ENCODE measurements around the gene UBAC2.

Gene UBAC2

GRCh38 chr13:99281811-99282263 is 81.2 kb downstream of the UBAC2 start:
- no peak for DNase-seq
- in situ Hi-C loops (cut with MboI; ENCODE audit: low pct_unique_long_range_greater_than_20kb, low sequenced_read_pairs) = no loop called here

GRCh38 chr13:99282264-99283231 is 81.9 kb downstream of the UBAC2 start:
- no peak for DNase-seq
- in situ Hi-C loops (cut with MboI; ENCODE audit: low pct_unique_long_range_greater_than_20kb, low sequenced_read_pairs) = no loop called here

GRCh38 chr13:99285432-99286182 is 85.0 kb downstream of the UBAC2 start:
- in situ Hi-C loops (cut with MboI; ENCODE audit: low pct_unique_long_range_greater_than_20kb, low sequenced_read_pairs) = no loop called here
- DNase-seq = no peak

- in situ Hi-C loops (cut with MboI; ENCODE audit: low pct_unique_long_range_greater_than_20kb, low sequenced_read_pairs) = no loop called here
- DNase-seq = no peak
These were observed 86.9 kb downstream of the UBAC2 start for GRCh38 chr13:99287551-99287950.

GRCh38 chr13:99288089-99288488 is 87.4 kb downstream of the UBAC2 start:
- in situ Hi-C loops (cut with MboI; ENCODE audit: low pct_unique_long_range_greater_than_20kb, low sequenced_read_pairs) = no loop called here
- peak; percentile 28 for DNase-seq

- DNase-seq = no peak
- in situ Hi-C loops (cut with MboI; ENCODE audit: low pct_unique_long_range_greater_than_20kb, low sequenced_read_pairs) = no loop called here
These were observed 88.6 kb downstream of the UBAC2 start for GRCh38 chr13:99289271-99289670.

- in situ Hi-C loops (cut with MboI; ENCODE audit: low pct_unique_long_range_greater_than_20kb, low sequenced_read_pairs) = no loop called here
- DNase-seq = no peak
These were observed 89.2 kb downstream of the UBAC2 start for GRCh38 chr13:99289674-99290337.

GRCh38 chr13:99290894-99291293 is 90.2 kb downstream of the UBAC2 start:
- in situ Hi-C loops (cut with MboI; ENCODE audit: low pct_unique_long_range_greater_than_20kb, low sequenced_read_pairs) = no loop called here
- no peak for DNase-seq

- in situ Hi-C loops (cut with MboI; ENCODE audit: low pct_unique_long_range_greater_than_20kb, low sequenced_read_pairs) = no loop called here
- DNase-seq = no peak
These were observed 92.5 kb downstream of the UBAC2 start for GRCh38 chr13:99293178-99293577.

- in situ Hi-C loops (cut with MboI; ENCODE audit: low pct_unique_long_range_greater_than_20kb, low sequenced_read_pairs) = no loop called here
- DNase-seq = no peak
These were observed 93.5 kb downstream of the UBAC2 start for GRCh38 chr13:99294198-99294597.

- no peak for DNase-seq
- in situ Hi-C loops (cut with MboI; ENCODE audit: low pct_unique_long_range_greater_than_20kb, low sequenced_read_pairs) = no loop called here
These were observed 94.3 kb downstream of the UBAC2 start for GRCh38 chr13:99294958-99295357.

GRCh38 chr13:99295488-99296252 is 95.0 kb downstream of the UBAC2 start:
- in situ Hi-C loops (cut with MboI; ENCODE audit: low pct_unique_long_range_greater_than_20kb, low sequenced_read_pairs) = no loop called here
- DNase-seq = no peak

- no peak for DNase-seq
- in situ Hi-C loops (cut with MboI; ENCODE audit: low pct_unique_long_range_greater_than_20kb, low sequenced_read_pairs) = no loop called here
These were observed 95.7 kb downstream of the UBAC2 start for GRCh38 chr13:99296398-99296797.

GRCh38 chr13:99297331-99297730 is 96.7 kb downstream of the UBAC2 start:
- in situ Hi-C loops (cut with MboI; ENCODE audit: low pct_unique_long_range_greater_than_20kb, low sequenced_read_pairs) = no loop called here
- DNase-seq = no peak

GRCh38 chr13:99298056-99298455 is 97.4 kb downstream of the UBAC2 start:
- DNase-seq = no peak
- in situ Hi-C loops (cut with MboI; ENCODE audit: low pct_unique_long_range_greater_than_20kb, low sequenced_read_pairs) = no loop called here

- no peak for DNase-seq
- in situ Hi-C loops (cut with MboI; ENCODE audit: low pct_unique_long_range_greater_than_20kb, low sequenced_read_pairs) = no loop called here
These were observed 98.7 kb downstream of the UBAC2 start for GRCh38 chr13:99299256-99299919.

GRCh38 chr13:99299920-99300341 is 99.3 kb downstream of the UBAC2 start:
- no peak for DNase-seq
- in situ Hi-C loops (cut with MboI; ENCODE audit: low pct_unique_long_range_greater_than_20kb, low sequenced_read_pairs) = no loop called here

- DNase-seq = no peak
- in situ Hi-C loops (cut with MboI; ENCODE audit: low pct_unique_long_range_greater_than_20kb, low sequenced_read_pairs) = no loop called here
These were observed 100.6 kb downstream of the UBAC2 start for GRCh38 chr13:99301056-99301838.
